OCI-LY3 (cell line): Measurements from ENCODE around the gene EIF1.

ENCODE experiments used
- EZH2phosphoT487 ChIP-seq: fragments of 200-600 bp; shearing (Covaris generic); IDR thresholded peaks from 2 replicates; pipeline ENCODE4 v1.6.1; 2018; ENCODE audit warnings: antibody characterized with exemption, mixed run types, low read depth
- TF ChIP-seq, protein P1 (sequence below): fragments of 200-600, 300-600 bp; sonication (generic); IDR thresholded peaks from 2 replicates; pipeline ENCODE4 v1.5.1; 2014; ENCODE audit warnings: antibody characterized with exemption, low read length, low read depth

DNA sequence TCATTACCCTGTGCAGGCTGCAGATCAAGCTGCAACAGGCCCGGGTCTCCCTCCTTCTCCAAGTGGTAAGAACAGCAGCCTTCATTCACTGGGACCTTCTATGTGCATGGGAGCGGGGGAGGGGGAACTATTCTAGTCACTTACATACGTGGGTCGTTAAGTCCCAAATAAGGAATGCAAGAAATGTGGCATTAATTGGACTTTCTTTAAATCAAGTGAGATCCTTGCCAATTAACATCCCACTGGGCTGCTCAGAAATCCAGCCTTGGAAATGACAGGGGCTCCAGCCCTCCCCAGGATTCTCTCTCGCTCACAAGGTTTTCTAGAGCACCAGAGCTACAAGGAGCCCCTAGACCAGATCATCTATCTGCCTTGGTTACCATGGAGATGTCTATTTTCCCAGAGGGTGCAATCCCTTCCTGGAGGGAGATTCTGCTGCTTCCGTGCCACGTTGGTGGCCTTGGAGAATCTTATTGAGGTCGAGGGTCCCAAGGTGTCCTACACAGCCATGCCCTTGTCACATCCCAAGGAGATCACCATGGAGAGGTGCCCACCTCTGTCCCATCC lies 5.2 kb upstream of the EIF1 start:
- TF ChIP-seq, protein P1, sequence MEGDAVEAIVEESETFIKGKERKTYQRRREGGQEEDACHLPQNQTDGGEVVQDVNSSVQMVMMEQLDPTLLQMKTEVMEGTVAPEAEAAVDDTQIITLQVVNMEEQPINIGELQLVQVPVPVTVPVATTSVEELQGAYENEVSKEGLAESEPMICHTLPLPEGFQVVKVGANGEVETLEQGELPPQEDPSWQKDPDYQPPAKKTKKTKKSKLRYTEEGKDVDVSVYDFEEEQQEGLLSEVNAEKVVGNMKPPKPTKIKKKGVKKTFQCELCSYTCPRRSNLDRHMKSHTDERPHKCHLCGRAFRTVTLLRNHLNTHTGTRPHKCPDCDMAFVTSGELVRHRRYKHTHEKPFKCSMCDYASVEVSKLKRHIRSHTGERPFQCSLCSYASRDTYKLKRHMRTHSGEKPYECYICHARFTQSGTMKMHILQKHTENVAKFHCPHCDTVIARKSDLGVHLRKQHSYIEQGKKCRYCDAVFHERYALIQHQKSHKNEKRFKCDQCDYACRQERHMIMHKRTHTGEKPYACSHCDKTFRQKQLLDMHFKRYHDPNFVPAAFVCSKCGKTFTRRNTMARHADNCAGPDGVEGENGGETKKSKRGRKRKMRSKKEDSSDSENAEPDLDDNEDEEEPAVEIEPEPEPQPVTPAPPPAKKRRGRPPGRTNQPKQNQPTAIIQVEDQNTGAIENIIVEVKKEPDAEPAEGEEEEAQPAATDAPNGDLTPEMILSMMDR: no peak
- TF ChIP-seq EZH2phosphoT487: no peak
